ENCODE data around the gene FGF1. TPM values are rescaled to one million over a fixed set of nuclear protein-coding genes. Genes with fewer than 3 reads are reported as not detected.

Gene FGF1
- polyA plus RNA-seq, 3 donors: not detected

- H3K4me1 Mint-ChIP-seq: no peaks in the 10 kb centered on the region
- H3K9me3 ChIP-seq (replicated peaks in 1 of 2; ENCODE audit: control insufficient read depth in 1 of 2, insufficient read depth in 1 of 2, low read length in 2 of 2): no peaks in the 10 kb centered on the region
- H3K4me3 Mint-ChIP-seq: no peak overlapping the region
- no peaks in the 10 kb centered on the region for H3K27me3 ChIP-seq (ENCODE audit: control insufficient read depth in 2 of 2, insufficient read depth in 2 of 2, low read length in 2 of 2)
- no peak for DNase-seq
- no peak for TF ChIP-seq CTCF (IDR thresholded peaks at IDR 0.05)
- H3K27ac Mint-ChIP-seq: no peak overlapping the region
- peaks cover 2 to 7% (median 6%) of the 10 kb centered on the region in 3 donors for H3K27me3 Mint-ChIP-seq (ENCODE audit: low read depth in 3 of 3)
- no peaks in the 10 kb centered on the region for H3K36me3 ChIP-seq (replicated peaks in 1 of 2; ENCODE audit: control insufficient read depth in 1 of 2, insufficient read depth in 2 of 2, low read length in 2 of 2)
- no peak overlapping the region for H3K4me2 ChIP-seq (replicated peaks; ENCODE audit: extremely low read depth, low read length, poor library complexity, severe bottlenecking)
- no peak overlapping the region for H3K9ac ChIP-seq (ENCODE audit: insufficient read depth, low read length, poor library complexity, severe bottlenecking)
- no peaks in the 10 kb centered on the region for H3K4me1 ChIP-seq (ENCODE audit: control insufficient read depth in 1 of 2, insufficient read depth in 2 of 2, low read length in 2 of 2)
- H3K9me3 Mint-ChIP-seq: no peaks in the 10 kb centered on the region
- no peaks in the 10 kb centered on the region for H3K79me2 ChIP-seq (ENCODE audit: insufficient read depth, low read length)
- H2AFZ ChIP-seq (ENCODE audit: insufficient read depth, low read depth, low read length, poor library complexity, severe bottlenecking): no peak overlapping the region
- H3K27ac ChIP-seq (ENCODE audit: low read depth in 1 of 2, low read length in 2 of 2): no peak overlapping the region
- intact Hi-C loops (cut with micrococcal nuclease): no loop called here
- no peaks in the 10 kb centered on the region for H4K20me1 ChIP-seq (ENCODE audit: insufficient read depth, low read length)
- WGBS (ENCODE audit: insufficient coverage): 80% methylated on average over 3 of the region's 3 CpGs
- no peaks in the 10 kb centered on the region for H3K36me3 Mint-ChIP-seq
- no peak overlapping the region for H3K4me3 ChIP-seq (replicated peaks in 1 of 3; ENCODE audit: low read depth in 2 of 3, low read length in 3 of 3)
Observed at GRCh38 chr5:142642427-142642826, 43.5 kb downstream of the FGF1 start.

GRCh38 chr5:142641711-142642110 is 44.2 kb downstream of the FGF1 start:
- no peak overlapping the region for H2AFZ ChIP-seq (ENCODE audit: insufficient read depth, low read depth, low read length, poor library complexity, severe bottlenecking)
- H4K20me1 ChIP-seq (ENCODE audit: insufficient read depth, low read length): no peaks in the 10 kb centered on the region
- no CpG with 5 or more reads among the region's 4 CpGs for WGBS (ENCODE audit: insufficient coverage)
- H3K36me3 ChIP-seq (replicated peaks in 1 of 2; ENCODE audit: control insufficient read depth in 1 of 2, insufficient read depth in 2 of 2, low read length in 2 of 2): no peaks in the 10 kb centered on the region
- H3K4me1 ChIP-seq (ENCODE audit: control insufficient read depth in 1 of 2, insufficient read depth in 2 of 2, low read length in 2 of 2): no peaks in the 10 kb centered on the region
- Mint-ChIP-seq H3K9me3 (no peaks in the 10 kb centered on the region), H3K4me3 (no peak overlapping the region), H3K4me1 (no peaks in the 10 kb centered on the region), H3K27ac (no peak overlapping the region), H3K27me3 (ENCODE audit: low read depth in 3 of 3) (peaks cover 2 to 7% (median 6%) of the 10 kb centered on the region in 3 donors), H3K36me3 (no peaks in the 10 kb centered on the region)
- no peak for DNase-seq
- no peak overlapping the region for H3K4me2 ChIP-seq (replicated peaks; ENCODE audit: extremely low read depth, low read length, poor library complexity, severe bottlenecking)
- no peak overlapping the region for H3K9ac ChIP-seq (ENCODE audit: insufficient read depth, low read length, poor library complexity, severe bottlenecking)
- no peak overlapping the region for H3K4me3 ChIP-seq (replicated peaks in 1 of 3; ENCODE audit: low read depth in 2 of 3, low read length in 3 of 3)
- H3K79me2 ChIP-seq (ENCODE audit: insufficient read depth, low read length): no peaks in the 10 kb centered on the region
- H3K27ac ChIP-seq (ENCODE audit: low read depth in 1 of 2, low read length in 2 of 2): no peak overlapping the region
- no peaks in the 10 kb centered on the region for H3K27me3 ChIP-seq (ENCODE audit: control insufficient read depth in 2 of 2, insufficient read depth in 2 of 2, low read length in 2 of 2)
- H3K9me3 ChIP-seq (replicated peaks in 1 of 2; ENCODE audit: control insufficient read depth in 1 of 2, insufficient read depth in 1 of 2, low read length in 2 of 2): no peaks in the 10 kb centered on the region
- TF ChIP-seq CTCF (IDR thresholded peaks at IDR 0.05): no peak
- intact Hi-C loops (cut with micrococcal nuclease): no loop called here

Data from CD14-positive monocyte (primary cell).